Lung (tissue), 12 donors: ENCODE measurements around the gene NOX5. TPM values are rescaled to one million over a fixed set of nuclear protein-coding genes. Genes with fewer than 3 reads are reported as not detected.

Experiments
- ATAC-seq: fragments of 200-7000 bp; cut with Tn5 transposase; one replicate; pipeline ENCODE4 v1.9.1; 2020; ENCODE audit warnings: moderate number of reproducible peaks; ENCODE audit not compliant: insufficient read depth, low FRiP score
- DNase-seq, 3 donors: peaks; one replicate each; pipeline ENCODE4 v3.0.0-alpha.2; 2013 to 2017
- H3K27ac ChIP-seq, 2 donors: one replicate each; pipeline ENCODE4 v1.5.1; 2013; ENCODE audit warnings: mild to moderate bottlenecking in 2 of 2, moderate library complexity in 2 of 2, control low read depth in 1 of 2, inconsistent platforms in 1 of 2, low read depth in 1 of 2, low read length in 1 of 2
- H3K27me3 ChIP-seq, 3 donors: one replicate each; pipeline ENCODE4 v1.5.1; 2013; ENCODE audit warnings: low read length in 2 of 3; ENCODE audit not compliant: control insufficient read depth in 3 of 3, insufficient read depth in 3 of 3
- H3K36me3 ChIP-seq, 4 donors: one replicate each; pipeline ENCODE4 v1.5.1; 2013; ENCODE audit warnings: low read length in 4 of 4, mild to moderate bottlenecking in 1 of 4, moderate library complexity in 1 of 4; ENCODE audit not compliant: control insufficient read depth in 4 of 4, insufficient read depth in 4 of 4
- H3K4me1 ChIP-seq, 5 donors: one replicate each; pipeline ENCODE4 v1.5.1; 2013; ENCODE audit warnings: low read length in 5 of 5, mild to moderate bottlenecking in 2 of 5, moderate library complexity in 1 of 5; ENCODE audit not compliant: control insufficient read depth in 5 of 5, insufficient read depth in 5 of 5
- H3K4me3 ChIP-seq: one replicate; pipeline ENCODE4 v1.5.1; 2013; ENCODE audit warnings: mild to moderate bottlenecking, control low read depth, moderate library complexity
- H3K9ac ChIP-seq, 2 donors: one replicate each; pipeline ENCODE4 v1.5.1; 2013; ENCODE audit warnings: low read length in 2 of 2, control low read depth in 1 of 2; ENCODE audit not compliant: insufficient read depth in 1 of 2
- H3K9me3 ChIP-seq, 4 donors: one replicate each; pipeline ENCODE4 v1.5.1; 2013; ENCODE audit warnings: low read length in 3 of 4, mild to moderate bottlenecking in 1 of 4, moderate library complexity in 1 of 4; ENCODE audit not compliant: control insufficient read depth in 4 of 4, insufficient read depth in 3 of 4
- CTCF ChIP-seq: IDR thresholded peaks from 2 replicates; pipeline ENCODE4 v1.5.1; 2012; ENCODE audit warnings: mild to moderate bottlenecking; ENCODE audit errors: control extremely low read depth, extremely low read depth
- WGBS, 2 donors: extraction: QIAGEN DNeasy Blood & Tissue Kit; methylation state at CpG; one replicate each; pipeline ENCODE4 v1.1.7; 2013; 5-methylcytosine and 5-hydroxymethylcytosine counted together
- polyA plus RNA-seq, 2 donors: library from polyadenylated mRNA; stranded (reverse); fragments of 200-250 nt; gene quantifications; one replicate each; pipeline ENCODE4 v1.2.1, GENCODE V29; 2013
- total RNA-seq, 2 donors: library from RNA; depleted of rRNA in 1 of 2; stranded (reverse); fragments of >200 nt in 1 of 2; gene quantifications; one replicate each; pipeline ENCODE4 v1.2.1, GENCODE V29; 2014 to 2021
- donor health status: control.
- donor health status: control.
- donor health status: Bipolar disorder and iron deficiency.
- donor health status: healthy.
- donor health status: DM: yes; HTN: yes; CAD: no.

Gene NOX5
- total and polyA plus RNA-seq, 4 donors = 0.03 to 0.77 (median 0.09) TPM

DNA sequence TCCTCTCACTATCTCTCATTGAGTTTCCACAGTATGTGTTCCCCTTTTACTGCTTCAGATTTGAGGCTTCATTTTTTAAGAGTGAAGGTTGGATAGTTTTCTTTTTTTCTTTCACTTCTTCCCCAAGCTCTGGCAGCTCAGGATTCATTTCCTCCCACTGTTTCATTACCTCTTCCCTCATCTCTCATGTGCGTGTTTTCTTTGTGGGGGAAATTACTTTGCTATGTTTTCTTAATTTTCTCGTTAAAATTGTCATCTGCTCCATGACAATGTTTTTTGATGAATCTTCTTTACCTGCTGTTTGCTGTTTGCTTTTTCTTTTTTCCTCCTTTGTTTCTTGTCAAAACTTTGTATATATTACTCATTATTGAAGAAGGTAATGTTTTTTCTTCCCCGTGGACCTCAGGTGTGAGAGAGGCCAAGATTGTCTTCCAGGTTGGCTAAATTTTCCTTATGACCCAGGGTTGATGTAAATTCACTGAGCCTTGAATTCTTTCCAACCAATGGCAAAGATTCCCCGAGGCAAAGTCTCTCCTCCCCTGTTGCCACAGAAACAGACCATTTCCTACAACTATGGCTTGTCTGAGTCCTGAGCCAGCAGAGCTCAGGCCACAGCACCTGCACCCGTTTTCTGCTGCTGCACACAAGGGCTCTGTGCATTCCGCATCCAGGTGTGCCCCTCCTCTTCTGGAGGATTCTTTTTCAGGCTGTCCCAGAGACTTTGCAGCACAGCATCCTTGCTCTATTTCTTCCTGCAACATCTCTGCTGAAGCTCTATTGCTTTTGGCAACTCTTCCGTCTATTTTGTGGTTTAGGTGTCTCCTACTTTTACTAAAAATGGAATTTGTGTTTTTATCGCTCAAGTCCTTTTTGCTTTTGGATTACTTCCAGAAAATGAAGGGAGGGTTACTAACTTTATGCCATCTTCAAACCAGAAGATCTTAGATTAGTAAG, 66.1 kb downstream of the NOX5 start:
- Histone ChIP-seq H3K4me1 (peaks cover 0 to 42% (median 20%) of the 10 kb centered on the region in 5 donors), H3K36me3 (no peaks in the 10 kb centered on the region), H3K4me3 (no peak overlapping the region), H3K27me3 (no peaks in the 10 kb centered on the region), H3K9ac (peak overlapping the region in 1 of 2 donors; percentile 75), H3K9me3 (peaks cover 0 to 1% (median 0%) of the 10 kb centered on the region in 4 donors), H3K27ac (peak overlapping the region; percentile 22 to 86)
- WGBS, 2 donors = 58 to 62% methylated on average over 8 of the region's 8 CpGs
- no peak for TF ChIP-seq CTCF
- no peak for ATAC-seq
- DNase-seq = peak in 2 of 3 donors; percentile 41 to 50

- H3K4me1 ChIP-seq = peaks cover 0 to 36% (median 17%) of the 10 kb centered on the region in 5 donors
- TF ChIP-seq CTCF = no peak
- DNase-seq = peak; percentile 84 to 93 (median 86)
- peak overlapping the region; percentile 75 to 86 for H3K27ac ChIP-seq
- ATAC-seq = no peak
- no peaks in the 10 kb centered on the region for H3K36me3 ChIP-seq
- H3K27me3 ChIP-seq = no peaks in the 10 kb centered on the region
- no peak overlapping the region for H3K4me3 ChIP-seq
- peak overlapping the region in 1 of 2 donors; percentile 75 for H3K9ac ChIP-seq
- peaks cover 0 to 1% (median 0%) of the 10 kb centered on the region in 4 donors for H3K9me3 ChIP-seq
- WGBS, 2 donors = 52 to 76% methylated on average over 10 of the region's 10 CpGs
These were observed 67.0 kb downstream of the NOX5 start for GRCh38 chr15:69081310-69082004.

DNA sequence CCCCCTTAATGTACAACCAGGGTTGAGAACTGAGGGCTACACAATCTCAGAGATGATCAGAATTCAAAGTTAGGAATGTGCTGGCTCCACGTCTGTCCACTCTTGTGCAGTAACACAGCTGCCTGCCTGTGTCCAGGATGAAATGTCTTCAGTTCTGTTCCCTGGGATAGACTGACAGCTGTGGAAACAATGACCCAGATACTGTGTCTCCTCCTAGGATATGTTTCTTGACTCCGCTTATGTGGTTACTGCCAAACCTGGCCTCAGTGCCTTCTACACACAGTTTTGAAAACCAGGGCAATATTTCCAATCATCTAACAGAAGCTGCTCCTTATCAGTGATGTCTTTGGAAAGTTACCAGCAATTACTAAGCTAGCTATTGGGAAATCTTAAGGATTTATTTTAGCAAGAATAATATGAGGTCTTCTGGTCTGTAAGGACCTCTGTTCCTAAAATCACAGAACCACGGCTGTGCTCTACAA, 67.6 kb downstream of the NOX5 start:
- peak overlapping the region; percentile 75 to 86 for H3K27ac ChIP-seq
- no peaks in the 10 kb centered on the region for H3K36me3 ChIP-seq
- H3K9ac ChIP-seq = peak overlapping the region in 1 of 2 donors; percentile 34
- WGBS, 2 donors = 44 to 72% methylated on average over 3 of the region's 3 CpGs
- peak; percentile 7 for ATAC-seq
- DNase-seq = peak; percentile 57 to 92 (median 89)
- no peak for TF ChIP-seq CTCF
- H3K4me1 ChIP-seq = peaks cover 0 to 33% (median 16%) of the 10 kb centered on the region in 5 donors
- H3K27me3 ChIP-seq = no peaks in the 10 kb centered on the region
- peaks cover 0 to 1% (median 0%) of the 10 kb centered on the region in 4 donors for H3K9me3 ChIP-seq
- no peak overlapping the region for H3K4me3 ChIP-seq
